Measurements from ENCODE around the gene HOMER2.

- TF ChIP-seq CTCF (conservative IDR thresholded peaks at IDR 0.05 in 1 of 2, IDR thresholded peaks at IDR 0.05 in 1 of 2; ENCODE audit: low read depth in 1 of 2, low read length in 2 of 2) (no peak), EZH2 (IDR thresholded peaks at IDR 0.05; ENCODE audit: low read length, missing control alignments) (no peak)
Measured at GRCh38 chr15:82919231-82919886, 33.2 kb downstream of the HOMER2 start.

All from fibroblast of lung (primary cell).